ENCODE results near the gene LRCH2. TPM values are rescaled to one million over a fixed set of nuclear protein-coding genes. Genes with fewer than 3 reads are reported as not detected.

The LRCH2 gene
- total and polyA plus RNA-seq, 9 of the 15 experiments (the other 6 are each of a cell fraction or from before 2014, with no cell fraction given): 1.4 to 7.2 (median 2.9) TPM

GRCh38 chrX:115183980-115184379 is 49.9 kb downstream of the LRCH2 start (continued):
- TF ChIP-seq TAF1 (IDR thresholded peaks at IDR 0.05; ENCODE audit: control insufficient read depth, extremely low read depth, insufficient read depth, low read length, severe bottlenecking): no peak
- no peak for TF ChIP-seq HDAC6 (IDR thresholded peaks at IDR 0.05; ENCODE audit: low read depth, low read length)
- TF ChIP-seq KLF1 (tag; IDR thresholded peaks at IDR 0.05): no peak
- no peak for TF ChIP-seq SMARCC2 (IDR thresholded peaks at IDR 0.05; ENCODE audit: low read depth)
- TF ChIP-seq PML (IDR thresholded peaks at IDR 0.05; ENCODE audit: low read length): no peak
- no peak for TF ChIP-seq ZNF280A (IDR thresholded peaks at IDR 0.05; ENCODE audit: low read depth, partially characterized antibody)
- no peak for TF ChIP-seq CTCF (IDR thresholded peaks at IDR 0.05 in 2 of 3, conservative IDR thresholded peaks at IDR 0.05 in 1 of 3; ENCODE audit: insufficient read depth in 2 of 3, low read depth in 1 of 3, low read length in 3 of 3)
- TF ChIP-seq L3MBTL2 (IDR thresholded peaks at IDR 0.05): no peak
- TF ChIP-seq FOXK1 (CRISPR knock-in tag; IDR thresholded peaks at IDR 0.05; ENCODE audit: borderline replicate concordance): no peak
- no peak for TF ChIP-seq SNRNP70 (optimal IDR thresholded peaks at IDR 0.05; ENCODE audit: low read depth, low read length)
- TF ChIP-seq ZNF75A (CRISPR knock-in tag; IDR thresholded peaks at IDR 0.05): no peak
- TF ChIP-seq MCM3 (IDR thresholded peaks at IDR 0.05): no peak
- no peak for TF ChIP-seq SRF (CRISPR knock-in tag; IDR thresholded peaks at IDR 0.05)

All from K562 (cell line).